ENCODE data around the gene TNS1. TPM values are rescaled to one million over a fixed set of nuclear protein-coding genes. Genes with fewer than 3 reads are reported as not detected.

TNS1 gene
- total RNA-seq, 2 donors from 2014 or later: 1,836 to 2,296 TPM

- Histone ChIP-seq H3K36me3 (no peaks in the 10 kb centered on the region), H3K27ac (peak overlapping the region; percentile 69 to 94), H3K9me3 (no peaks in the 10 kb centered on the region), H3K27me3 (replicated peaks; ENCODE audit: insufficient read depth) (no peaks in the 10 kb centered on the region), H3K4me3 (no peak overlapping the region), H3K4me1 (ENCODE audit: control insufficient read depth in 1 of 2, low read depth in 2 of 2) (peaks cover 22 to 88% of the 10 kb centered on the region in 2 donors)
- DNase-seq (ENCODE audit: low spot score) (no peak), ATAC-seq (ENCODE audit: insufficient number of reproducible peaks, low FRiP score, low read depth) (no peak)
- no peak for TF ChIP-seq CTCF (IDR thresholded peaks at IDR 0.05)
Observed at GRCh38 chr2:218022851-218023530, 20.2 kb upstream of the TNS1 start.

GRCh38 chr2:218022131-218022850 is 19.5 kb upstream of the TNS1 start:
- Histone ChIP-seq H3K36me3 (no peaks in the 10 kb centered on the region), H3K27me3 (replicated peaks; ENCODE audit: insufficient read depth) (no peaks in the 10 kb centered on the region), H3K4me1 (ENCODE audit: control insufficient read depth in 1 of 2, low read depth in 2 of 2) (peaks cover 26 to 95% of the 10 kb centered on the region in 2 donors), H3K27ac (peak overlapping the region; percentile 69 to 94), H3K4me3 (no peak overlapping the region), H3K9me3 (no peaks in the 10 kb centered on the region)
- no peak for DNase-seq (ENCODE audit: low spot score)
- no peak for ATAC-seq (ENCODE audit: insufficient number of reproducible peaks, low FRiP score, low read depth)
- no peak for TF ChIP-seq CTCF (IDR thresholded peaks at IDR 0.05)

GRCh38 chr2:218021536-218022071 is 18.8 kb upstream of the TNS1 start:
- H3K4me1 ChIP-seq (ENCODE audit: control insufficient read depth in 1 of 2, low read depth in 2 of 2): peaks cover 31 to 97% of the 10 kb centered on the region in 2 donors
- no peaks in the 10 kb centered on the region for H3K36me3 ChIP-seq
- no peak for TF ChIP-seq CTCF (IDR thresholded peaks at IDR 0.05)
- no peaks in the 10 kb centered on the region for H3K27me3 ChIP-seq (replicated peaks; ENCODE audit: insufficient read depth)
- peak overlapping the region; percentile 69 to 94 for H3K27ac ChIP-seq
- DNase-seq (ENCODE audit: low spot score) (no peak), ATAC-seq (ENCODE audit: insufficient number of reproducible peaks, low FRiP score, low read depth) (peak; percentile 8)
- no peaks in the 10 kb centered on the region for H3K9me3 ChIP-seq
- H3K4me3 ChIP-seq: no peak overlapping the region

GRCh38 chr2:218020966-218021535 is 18.3 kb upstream of the TNS1 start:
- Histone ChIP-seq H3K27me3 (replicated peaks; ENCODE audit: insufficient read depth) (no peaks in the 10 kb centered on the region), H3K4me1 (ENCODE audit: control insufficient read depth in 1 of 2, low read depth in 2 of 2) (peaks cover 36 to 97% of the 10 kb centered on the region in 2 donors), H3K27ac (peak overlapping the region; percentile 69 to 94), H3K36me3 (no peaks in the 10 kb centered on the region), H3K9me3 (no peaks in the 10 kb centered on the region), H3K4me3 (no peak overlapping the region)
- ATAC-seq (ENCODE audit: insufficient number of reproducible peaks, low FRiP score, low read depth): no peak
- TF ChIP-seq CTCF (IDR thresholded peaks at IDR 0.05): no peak
- no peak for DNase-seq (ENCODE audit: low spot score)

- Histone ChIP-seq H3K27me3 (replicated peaks; ENCODE audit: insufficient read depth) (no peaks in the 10 kb centered on the region), H3K9me3 (no peaks in the 10 kb centered on the region), H3K4me1 (ENCODE audit: control insufficient read depth in 1 of 2, low read depth in 2 of 2) (peaks cover 41 to 98% of the 10 kb centered on the region in 2 donors), H3K36me3 (no peaks in the 10 kb centered on the region), H3K27ac (peak overlapping the region; percentile 69 to 94), H3K4me3 (no peak overlapping the region)
- no peak for TF ChIP-seq CTCF (IDR thresholded peaks at IDR 0.05)
- DNase-seq (ENCODE audit: low spot score) (no peak), ATAC-seq (ENCODE audit: insufficient number of reproducible peaks, low FRiP score, low read depth) (no peak)
Observed at GRCh38 chr2:218020281-218020680, 17.5 kb upstream of the TNS1 start.
